ENCODE data around the gene SLC9A8. TPM values are rescaled to one million over a fixed set of nuclear protein-coding genes. Genes with fewer than 3 reads are reported as not detected.
A peak's percentile ranks its signal among the peaks of the same experiment; 100 is the strongest.
"Not testable (repeated sequence)": the region's sequence is repeated elsewhere in the genome, so short reads cannot be mapped to it uniquely, and the experiment has no call there.

SLC9A8 gene
- total RNA-seq, 2 donors from 2014 or later, result 16.5 to 18.7 TPM

GRCh38 chr20:49886571-49887213 is 74.1 kb downstream of the SLC9A8 start:
- no peak for DNase-seq
- no peak for ATAC-seq
- intact Hi-C loops (cut with DNase I, micrococcal nuclease), result no loop called here

GRCh38 chr20:49887251-49888211 is 74.9 kb downstream of the SLC9A8 start:
- intact Hi-C loops (cut with DNase I, micrococcal nuclease), result no loop called here
- no peak for ATAC-seq
- DNase-seq, result no peak

GRCh38 chr20:49888212-49889000 is 75.8 kb downstream of the SLC9A8 start:
- intact Hi-C loops (cut with DNase I, micrococcal nuclease), result no loop called here
- ATAC-seq, result peak; percentile 49
- DNase-seq, result peak in 1 of 2 donors; percentile 58

GRCh38 chr20:49889001-49889934 is 76.6 kb downstream of the SLC9A8 start:
- peak; percentile 42 for ATAC-seq
- intact Hi-C loops (cut with DNase I, micrococcal nuclease), result no loop called here
- no peak for DNase-seq

- intact Hi-C loops (cut with DNase I, micrococcal nuclease), result no loop called here
- no peak for DNase-seq
- ATAC-seq, result no peak
These were observed 77.3 kb downstream of the SLC9A8 start for GRCh38 chr20:49889935-49890333.

GRCh38 chr20:49890471-49891361 is 78.1 kb downstream of the SLC9A8 start:
- ATAC-seq, result peak; percentile 17
- intact Hi-C loops (cut with DNase I, micrococcal nuclease), result no loop called here
- DNase-seq, result no peak

GRCh38 chr20:49891476-49892110 is 79.0 kb downstream of the SLC9A8 start:
- intact Hi-C loops (cut with DNase I, micrococcal nuclease), result no loop called here
- DNase-seq, result no peak

GRCh38 chr20:49892260-49892659 is 79.6 kb downstream of the SLC9A8 start:
- ATAC-seq, result peak; percentile 41
- intact Hi-C loops (cut with DNase I, micrococcal nuclease), result no loop called here
- no peak for DNase-seq

More at GRCh38 chr20:49891476-49892110, 79.0 kb downstream of the SLC9A8 start:
- no peak for ATAC-seq

- intact Hi-C loops (cut with DNase I, micrococcal nuclease), result no loop called here
- DNase-seq, result no peak
- ATAC-seq, result no peak
These were observed 80.2 kb downstream of the SLC9A8 start for GRCh38 chr20:49892817-49893216.

- ATAC-seq (no peak), DNase-seq (no peak)
- intact Hi-C loops (cut with DNase I, micrococcal nuclease), result no loop called here
These were observed 80.8 kb downstream of the SLC9A8 start for GRCh38 chr20:49893242-49894072.

GRCh38 chr20:49894073-49894470 is 81.4 kb downstream of the SLC9A8 start:
- no peak for ATAC-seq

GRCh38 chr20:49895474-49896093 is 83.0 kb downstream of the SLC9A8 start:
- intact Hi-C loops (cut with DNase I, micrococcal nuclease); ATAC-seq: not testable (repeated sequence)

More at GRCh38 chr20:49894073-49894470, 81.4 kb downstream of the SLC9A8 start:
- DNase-seq, result no peak
- intact Hi-C loops (cut with DNase I, micrococcal nuclease), result no loop called here

GRCh38 chr20:49896204-49896603 is 83.6 kb downstream of the SLC9A8 start:
- intact Hi-C loops (cut with DNase I, micrococcal nuclease), result no loop called here
- ATAC-seq (no peak), DNase-seq (no peak)

More at GRCh38 chr20:49895474-49896093, 83.0 kb downstream of the SLC9A8 start:
- not testable (repeated sequence) for DNase-seq

GRCh38 chr20:49899541-49900383 is 87.1 kb downstream of the SLC9A8 start:
- no peak for DNase-seq
- intact Hi-C loops (cut with DNase I, micrococcal nuclease), result no loop called here
- ATAC-seq, result no peak

- no peak for DNase-seq
- intact Hi-C loops (cut with DNase I, micrococcal nuclease), result no loop called here
These were observed 89.0 kb downstream of the SLC9A8 start for GRCh38 chr20:49901588-49901987.

More at GRCh38 chr20:49901588-49901987, 89.0 kb downstream of the SLC9A8 start:
- ATAC-seq, result peak; percentile 33

All from left colon (tissue), 2 donors.